GM12878 (cell line): ENCODE results near the gene ZNF726. TPM values are rescaled to one million over a fixed set of nuclear protein-coding genes. Genes with fewer than 3 reads are reported as not detected.

ENCODE experiments used
- CBX5 ChIP-seq: sonication (generic); IDR thresholded peaks from 2 replicates; pipeline ENCODE4 v1.6.1; 2016; ENCODE audit warnings: low read depth, moderate library complexity, mild to moderate bottlenecking, inconsistent platforms
- CEBPB ChIP-seq, 2 experiments: fragments of 150-350 bp in 1 of 2; IDR thresholded peaks; 2 replicates each; pipeline ENCODE4 v1.6.1; 2012 to 2014; ENCODE audit warnings: low read depth in 2 of 2, low read length in 2 of 2, borderline replicate concordance in 1 of 2, inconsistent platforms in 1 of 2
- ESRRA ChIP-seq: IDR thresholded peaks from 2 replicates; pipeline ENCODE4 v1.6.1; 2012; ENCODE audit warnings: mild to moderate bottlenecking, low read length, improper control_type of control experiment
- MEF2A ChIP-seq: IDR thresholded peaks from 2 replicates; pipeline ENCODE4 v1.6.1; 2011; ENCODE audit warnings: low read depth, mild to moderate bottlenecking, low read length, moderate library complexity; ENCODE audit not compliant: insufficient read depth
- NR2C1 ChIP-seq: fragments of 450-650 bp; IDR thresholded peaks from 2 replicates; pipeline ENCODE4 v1.6.1; 2017; ENCODE audit warnings: antibody characterized with exemption, mild to moderate bottlenecking, moderate library complexity
- RFX5 ChIP-seq: IDR thresholded peaks from 2 replicates; pipeline ENCODE4 v1.6.1; 2011; ENCODE audit warnings: low read depth, low read length, improper control_type of control experiment
- SMAD1 ChIP-seq: fragments of 450-650 bp; IDR thresholded peaks from 2 replicates; pipeline ENCODE4 v1.6.1; 2018; ENCODE audit warnings: mild to moderate bottlenecking, low read depth; ENCODE audit not compliant: partially characterized antibody
- SP1 ChIP-seq: IDR thresholded peaks from one replicate; pipeline ENCODE4 v1.6.1; 2011; ENCODE audit warnings: low read depth, low read length
- SREBF2 ChIP-seq: IDR thresholded peaks from 2 replicates; pipeline ENCODE4 v1.6.1; 2012; ENCODE audit warnings: mild to moderate bottlenecking, low read length
- TCF7 ChIP-seq: IDR thresholded peaks from 2 replicates; pipeline ENCODE4 v1.6.1; 2014; ENCODE audit warnings: antibody characterized with exemption, borderline replicate concordance
- ZNF24 ChIP-seq: fragments of 450-650 bp; IDR thresholded peaks from 2 replicates; pipeline ENCODE4 v1.6.1; 2017; ENCODE audit warnings: antibody characterized with exemption, mild to moderate bottlenecking
- polyA plus RNA-seq, 11 experiments: library from polyadenylated mRNA; depleted of rRNA in 4 of 11; unstranded in 6 of 11; stranded (reverse) in 5 of 11; fragments of >200 nt; fragmentation: Nextera tagmentation in 4 of 11; fragmentation: Illumina TruSeq in 1 of 11; extraction: Ambion mirVana in 4 of 11; extraction: Trizol in 1 of 11; gene quantifications; 1 replicate in 1 of 11; 2 replicates in 10 of 11; pipeline versions ENCODE4 v1.2.1 to v1.2.3, GENCODE V29; 2011 to 2016; ENCODE audit warnings: inconsistent platforms in 2 of 11, missing spikeins in 2 of 11, low read depth in 1 of 11
- total RNA-seq, 4 experiments: library from RNA; depleted of rRNA in 3 of 4; stranded (reverse); fragments of >200 nt in 3 of 4; fragmentation: Illumina TruSeq in 1 of 4; extraction: Trizol in 1 of 4; gene quantifications; 2 replicates each; pipeline versions ENCODE4 v1.2.1 to v1.2.3, GENCODE V29; 2013 to 2021
- TF ChIP-seq, protein P1 (sequence below): IDR thresholded peaks from 2 replicates; pipeline ENCODE4 v1.6.1; 2012; ENCODE audit warnings: mild to moderate bottlenecking, low read depth, low read length
- TF ChIP-seq, protein P2 (sequence below): fragments of 450-650 bp; IDR thresholded peaks from 2 replicates; pipeline ENCODE4 v1.6.1; 2017; ENCODE audit warnings: mild to moderate bottlenecking, moderate library complexity

The ZNF726 gene
- total and polyA plus RNA-seq, 10 of the 15 experiments (the other 5 are each of a cell fraction or from before 2014, with no cell fraction given), result 0.69 to 2.3 (median 1.5) TPM

DNA sequence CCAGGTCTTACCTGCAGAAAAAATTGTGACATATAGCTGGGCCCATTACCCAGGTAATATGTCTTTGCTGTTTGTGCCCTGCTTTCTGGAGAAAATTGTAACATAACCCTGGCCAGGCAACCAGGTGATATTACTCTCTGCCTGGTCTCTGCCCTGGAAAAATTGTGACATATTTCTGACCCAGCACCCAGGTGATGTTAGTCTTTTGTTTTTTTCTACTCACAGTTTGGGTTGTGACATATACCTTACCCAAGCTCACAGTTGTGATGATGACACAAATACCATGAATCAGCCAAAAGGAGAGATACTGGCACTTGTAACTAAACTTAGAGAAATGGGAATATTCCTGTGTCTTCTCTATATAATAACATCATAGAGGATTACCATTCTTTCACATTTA is 6.5 kb upstream of the ZNF726 start (continued):
- TF ChIP-seq, protein P1, sequence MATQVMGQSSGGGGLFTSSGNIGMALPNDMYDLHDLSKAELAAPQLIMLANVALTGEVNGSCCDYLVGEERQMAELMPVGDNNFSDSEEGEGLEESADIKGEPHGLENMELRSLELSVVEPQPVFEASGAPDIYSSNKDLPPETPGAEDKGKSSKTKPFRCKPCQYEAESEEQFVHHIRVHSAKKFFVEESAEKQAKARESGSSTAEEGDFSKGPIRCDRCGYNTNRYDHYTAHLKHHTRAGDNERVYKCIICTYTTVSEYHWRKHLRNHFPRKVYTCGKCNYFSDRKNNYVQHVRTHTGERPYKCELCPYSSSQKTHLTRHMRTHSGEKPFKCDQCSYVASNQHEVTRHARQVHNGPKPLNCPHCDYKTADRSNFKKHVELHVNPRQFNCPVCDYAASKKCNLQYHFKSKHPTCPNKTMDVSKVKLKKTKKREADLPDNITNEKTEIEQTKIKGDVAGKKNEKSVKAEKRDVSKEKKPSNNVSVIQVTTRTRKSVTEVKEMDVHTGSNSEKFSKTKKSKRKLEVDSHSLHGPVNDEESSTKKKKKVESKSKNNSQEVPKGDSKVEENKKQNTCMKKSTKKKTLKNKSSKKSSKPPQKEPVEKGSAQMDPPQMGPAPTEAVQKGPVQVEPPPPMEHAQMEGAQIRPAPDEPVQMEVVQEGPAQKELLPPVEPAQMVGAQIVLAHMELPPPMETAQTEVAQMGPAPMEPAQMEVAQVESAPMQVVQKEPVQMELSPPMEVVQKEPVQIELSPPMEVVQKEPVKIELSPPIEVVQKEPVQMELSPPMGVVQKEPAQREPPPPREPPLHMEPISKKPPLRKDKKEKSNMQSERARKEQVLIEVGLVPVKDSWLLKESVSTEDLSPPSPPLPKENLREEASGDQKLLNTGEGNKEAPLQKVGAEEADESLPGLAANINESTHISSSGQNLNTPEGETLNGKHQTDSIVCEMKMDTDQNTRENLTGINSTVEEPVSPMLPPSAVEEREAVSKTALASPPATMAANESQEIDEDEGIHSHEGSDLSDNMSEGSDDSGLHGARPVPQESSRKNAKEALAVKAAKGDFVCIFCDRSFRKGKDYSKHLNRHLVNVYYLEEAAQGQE, result no peak
- TF ChIP-seq, protein P2, sequence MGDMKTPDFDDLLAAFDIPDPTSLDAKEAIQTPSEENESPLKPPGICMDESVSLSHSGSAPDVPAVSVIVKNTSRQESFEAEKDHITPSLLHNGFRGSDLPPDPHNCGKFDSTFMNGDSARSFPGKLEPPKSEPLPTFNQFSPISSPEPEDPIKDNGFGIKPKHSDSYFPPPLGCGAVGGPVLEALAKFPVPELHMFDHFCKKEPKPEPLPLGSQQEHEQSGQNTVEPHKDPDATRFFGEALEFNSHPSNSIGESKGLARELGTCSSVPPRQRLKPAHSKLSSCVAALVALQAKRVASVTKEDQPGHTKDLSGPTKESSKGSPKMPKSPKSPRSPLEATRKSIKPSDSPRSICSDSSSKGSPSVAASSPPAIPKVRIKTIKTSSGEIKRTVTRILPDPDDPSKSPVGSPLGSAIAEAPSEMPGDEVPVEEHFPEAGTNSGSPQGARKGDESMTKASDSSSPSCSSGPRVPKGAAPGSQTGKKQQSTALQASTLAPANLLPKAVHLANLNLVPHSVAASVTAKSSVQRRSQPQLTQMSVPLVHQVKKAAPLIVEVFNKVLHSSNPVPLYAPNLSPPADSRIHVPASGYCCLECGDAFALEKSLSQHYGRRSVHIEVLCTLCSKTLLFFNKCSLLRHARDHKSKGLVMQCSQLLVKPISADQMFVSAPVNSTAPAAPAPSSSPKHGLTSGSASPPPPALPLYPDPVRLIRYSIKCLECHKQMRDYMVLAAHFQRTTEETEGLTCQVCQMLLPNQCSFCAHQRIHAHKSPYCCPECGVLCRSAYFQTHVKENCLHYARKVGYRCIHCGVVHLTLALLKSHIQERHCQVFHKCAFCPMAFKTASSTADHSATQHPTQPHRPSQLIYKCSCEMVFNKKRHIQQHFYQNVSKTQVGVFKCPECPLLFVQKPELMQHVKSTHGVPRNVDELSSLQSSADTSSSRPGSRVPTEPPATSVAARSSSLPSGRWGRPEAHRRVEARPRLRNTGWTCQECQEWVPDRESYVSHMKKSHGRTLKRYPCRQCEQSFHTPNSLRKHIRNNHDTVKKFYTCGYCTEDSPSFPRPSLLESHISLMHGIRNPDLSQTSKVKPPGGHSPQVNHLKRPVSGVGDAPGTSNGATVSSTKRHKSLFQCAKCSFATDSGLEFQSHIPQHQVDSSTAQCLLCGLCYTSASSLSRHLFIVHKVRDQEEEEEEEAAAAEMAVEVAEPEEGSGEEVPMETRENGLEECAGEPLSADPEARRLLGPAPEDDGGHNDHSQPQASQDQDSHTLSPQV, result no peak
- TF ChIP-seq SMAD1 (no peak), SREBF2 (no peak), MEF2A (no peak), CEBPB (IDR thresholded peaks at IDR 0.05; ENCODE audit: borderline replicate concordance in 1 of 2, low read depth in 2 of 2, low read length in 2 of 2) (no peak), TCF7 (no peak), ZNF24 (no peak), SP1 (no peak), NR2C1 (no peak), CBX5 (no peak), ESRRA (no peak), RFX5 (no peak)
